Lower leg skin (tissue), 4 donors: ENCODE results near the gene RYR2. TPM values are rescaled to one million over a fixed set of nuclear protein-coding genes. Genes with fewer than 3 reads are reported as not detected.

Source experiments
- DNase-seq, 2 donors: peaks; one replicate each; pipeline ENCODE4 v3.0.0-alpha.2; 2019; ENCODE audit warnings: low spot score in 2 of 2
- H3K4me3 ChIP-seq: fragments of 200-600 bp; sonication (generic); 2 replicates; pipeline ENCODE4 v1.5.1; 2017; ENCODE audit warnings: mild to moderate bottlenecking, low read depth; ENCODE audit not compliant: poor library complexity, severe bottlenecking
- CTCF ChIP-seq, 3 donors: fragments of 450-650 bp; IDR thresholded peaks; one replicate each; pipeline ENCODE4 v1.5.1; 2016; ENCODE audit warnings: antibody characterized with exemption in 3 of 3, mild to moderate bottlenecking in 3 of 3, moderate library complexity in 2 of 3
- POLR2A ChIP-seq, 2 donors: fragments of 450-650 bp; IDR thresholded peaks; one replicate each; pipeline ENCODE4 v1.6.1; 2016 to 2017; ENCODE audit warnings: antibody characterized with exemption in 2 of 2, mild to moderate bottlenecking in 1 of 2, moderate library complexity in 1 of 2
- WGBS, 2 donors: methylation state at CpG; one replicate each; pipeline ENCODE4 v1.1.5; 2018; 5-methylcytosine and 5-hydroxymethylcytosine counted together
- intact Hi-C: fragments of 100-400 bp; cut with DNase I; formaldehyde crosslinking; loops from one replicate; pipeline ENCODE4 v1.15.0; 2023; ENCODE audit warnings: low total_unique reads
- total RNA-seq, 4 donors: library from RNA; depleted of rRNA; stranded (reverse); fragments of >200 nt; gene quantifications; one replicate each; pipeline ENCODE4 v1.1.0, GENCODE V29; 2016

RYR2 gene
- total RNA-seq, 4 donors from 2014 or later, result 0.19 to 0.97 (median 0.66) TPM

GRCh38 chr1:237672748-237673147 is 630.8 kb downstream of the RYR2 start:
- intact Hi-C loops, result no loop called here
- DNase-seq, result no peak
- TF ChIP-seq POLR2A (IDR thresholded peaks at IDR 0.05) (no peak), CTCF (IDR thresholded peaks at IDR 0.05) (no peak)
- no peak overlapping the region for H3K4me3 ChIP-seq
- 66 to 67% methylated on average over 2 of the region's 2 CpGs for WGBS, 2 donors

GRCh38 chr1:237673631-237674030 is 631.6 kb downstream of the RYR2 start:
- DNase-seq, result no peak
- TF ChIP-seq CTCF (IDR thresholded peaks at IDR 0.05) (no peak), POLR2A (IDR thresholded peaks at IDR 0.05) (no peak)
- WGBS, 2 donors, result 69 to 70% methylated on average over 3 of the region's 3 CpGs
- no peak overlapping the region for H3K4me3 ChIP-seq
- intact Hi-C loops, result no loop called here

GRCh38 chr1:237677979-237678378 is 636.0 kb downstream of the RYR2 start:
- intact Hi-C loops, result no loop called here
- DNase-seq, result no peak
- TF ChIP-seq CTCF (IDR thresholded peaks at IDR 0.05) (no peak), POLR2A (IDR thresholded peaks at IDR 0.05) (no peak)
- no peak overlapping the region for H3K4me3 ChIP-seq
- 27 to 28% methylated on average over 3 of the region's 3 CpGs for WGBS, 2 donors

GRCh38 chr1:237679687-237680086 is 637.7 kb downstream of the RYR2 start:
- no peak for DNase-seq
- no peak for TF ChIP-seq POLR2A (IDR thresholded peaks at IDR 0.05)
- TF ChIP-seq CTCF (IDR thresholded peaks at IDR 0.05), result no peak
- intact Hi-C loops, result no loop called here
- WGBS, 2 donors, result 85 to 89% methylated on average over 6 of the region's 6 CpGs
- H3K4me3 ChIP-seq, result no peak overlapping the region

GRCh38 chr1:237681210-237681609 is 639.2 kb downstream of the RYR2 start:
- TF ChIP-seq CTCF (IDR thresholded peaks at IDR 0.05), result no peak
- no peak for TF ChIP-seq POLR2A (IDR thresholded peaks at IDR 0.05)
- intact Hi-C loops, result no loop called here
- no peak for DNase-seq
- no peak overlapping the region for H3K4me3 ChIP-seq
- WGBS, 2 donors, result 70 to 74% methylated on average over 6 of the region's 6 CpGs

GRCh38 chr1:237684236-237684635 is 642.3 kb downstream of the RYR2 start:
- no peak for TF ChIP-seq POLR2A (IDR thresholded peaks at IDR 0.05)
- no peak overlapping the region for H3K4me3 ChIP-seq
- intact Hi-C loops, result no loop called here
- 83 to 92% methylated on average over 6 of the region's 6 CpGs for WGBS, 2 donors
- DNase-seq, result no peak
